PC-9 (cell line): Measurements from ENCODE around the gene DUSP16. TPM values are rescaled to one million over a fixed set of nuclear protein-coding genes. Genes with fewer than 3 reads are reported as not detected.

Experiments used
- BruUV-seq: library from RNA; stranded (reverse); fragments of 400-500 nt; replicated peaks from 2 replicates; lab custom pipeline; 2021; lab: Mats Ljungman, UMichigan
- CTCF ChIA-PET: fragments of 300-600 bp; sonication (Branson Sonifier 250); formaldehyde crosslinking; loops from one replicate; lab custom pipeline; 2022; ENCODE audit warnings: antibody characterized with exemption; lab: Charles Lee
- POLR2A ChIA-PET: fragments of 300-600 bp; sonication (Branson Sonifier 250); formaldehyde crosslinking; loops from one replicate; lab custom pipeline; 2022; ENCODE audit warnings: antibody characterized with exemption; ENCODE audit not compliant: unreplicated experiment; lab: Charles Lee
- DNase-seq, 2 experiments: peaks; one replicate each; pipeline versions ENCODE4 v3.0.0 to v3.0.0-alpha.2; 2015 to 2022; ENCODE audit warnings: mixed read lengths in 1 of 2
- H2AFZ ChIP-seq: fragments of 200-600 bp; sonication (generic); 2 replicates; pipeline ENCODE4 v1.8.1; 2017; ENCODE audit warnings: antibody characterized with exemption
- H3F3A ChIP-seq: fragments of 200-600 bp; sonication (generic); 2 replicates; pipeline ENCODE4 v1.8.1; 2017; ENCODE audit warnings: antibody characterized with exemption, mild to moderate bottlenecking, low read depth; ENCODE audit not compliant: insufficient read depth
- H3K27ac ChIP-seq: fragments of 200-600 bp; sonication (generic); 2 replicates; pipeline ENCODE4 v1.6.1; 2016; ENCODE audit warnings: mixed run types
- H3K27me3 ChIP-seq: fragments of 200-600 bp; sonication (generic); 2 replicates; pipeline ENCODE4 v1.6.1; 2016; ENCODE audit warnings: low read depth, mixed run types; ENCODE audit not compliant: insufficient read depth
- H3K36me3 ChIP-seq: fragments of 200-600 bp; sonication (generic); 2 replicates; pipeline ENCODE4 v1.6.1; 2016; ENCODE audit warnings: low read depth, mixed run types
- H3K4me1 ChIP-seq: fragments of 200-600 bp; sonication (generic); replicated peaks from 2 replicates; pipeline ENCODE4 v1.6.1; 2016; ENCODE audit warnings: mixed run types; ENCODE audit not compliant: insufficient read depth
- H3K4me2 ChIP-seq: fragments of 200-600 bp; sonication (generic); 2 replicates; pipeline ENCODE4 v1.6.1; 2017; ENCODE audit warnings: mixed run types
- H3K4me3 ChIP-seq: fragments of 200-600 bp; sonication (generic); 2 replicates; pipeline ENCODE4 v1.6.1; 2016; ENCODE audit warnings: mixed run types
- H3K79me2 ChIP-seq: fragments of 200-600 bp; sonication (generic); 2 replicates; pipeline ENCODE4 v1.6.1; 2017; ENCODE audit warnings: low read depth, mixed run types
- H3K9me2 ChIP-seq: fragments of 200-600 bp; sonication (generic); 2 replicates; pipeline ENCODE4 v1.8.1; 2017; ENCODE audit warnings: mild to moderate bottlenecking; ENCODE audit not compliant: insufficient read depth
- H3K9me3 ChIP-seq: fragments of 200-600 bp; sonication (generic); 2 replicates; pipeline ENCODE4 v1.8.1; 2016; ENCODE audit warnings: low read depth; ENCODE audit not compliant: insufficient read depth
- H4K20me1 ChIP-seq: fragments of 200-600 bp; sonication (generic); 2 replicates; pipeline ENCODE4 v1.8.1; 2017; ENCODE audit not compliant: insufficient read depth
- EZH2 ChIP-seq: fragments of 200-600 bp; sonication (generic); IDR thresholded peaks from 2 replicates; pipeline ENCODE4 v1.8.0; 2017; ENCODE audit warnings: antibody characterized with exemption, low read depth
- intact Hi-C: fragments of 100-400 bp; cut with micrococcal nuclease; formaldehyde crosslinking; loops from one replicate; pipeline ENCODE4 v1.10.0; 2022; ENCODE audit not compliant: unreplicated experiment
- total RNA-seq: library from RNA; stranded (reverse); gene quantifications from 2 replicates; pipeline ENCODE4 v1.2.3, GENCODE V29; 2021
- TF ChIP-seq, protein P1 (sequence below): fragments of 200-600 bp; sonication (generic); conservative IDR thresholded peaks from 2 replicates; pipeline ENCODE4 v1.6.1; 2017; ENCODE audit warnings: mixed run types, antibody characterized with exemption, mild to moderate bottlenecking, moderate library complexity

The DUSP16 gene
- total RNA-seq, 1 experiment from 2014 or later = 24.8 TPM

DNA sequence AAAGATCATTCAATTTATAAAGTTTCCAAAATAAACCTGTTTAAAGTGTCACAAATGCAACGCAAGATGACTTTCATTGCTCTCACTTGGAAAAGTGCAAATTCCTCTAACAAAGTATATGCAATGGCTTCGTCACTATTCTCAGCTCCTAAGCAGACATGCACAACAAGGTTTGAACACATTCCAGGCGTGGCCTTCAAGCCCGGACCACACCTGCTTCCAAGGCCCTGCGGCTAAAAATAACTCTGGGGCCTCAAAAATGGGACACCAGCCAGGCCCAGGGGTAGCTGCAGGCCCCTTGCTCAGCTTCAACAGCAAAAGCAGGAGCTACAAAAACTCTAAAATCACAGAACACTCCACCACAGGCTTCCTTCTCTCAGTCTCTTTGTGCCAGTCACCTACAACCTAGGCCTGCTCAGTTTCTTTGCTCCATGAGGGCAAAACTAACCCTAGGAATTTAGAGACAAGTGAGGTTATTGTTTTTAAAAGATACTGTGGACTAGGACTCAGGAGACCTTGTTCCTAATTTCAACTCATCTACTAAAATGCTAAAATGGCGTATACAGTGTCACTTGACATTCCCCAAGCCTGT is 29.3 kb downstream of the DUSP16 start:
- no peaks in the 10 kb centered on the region for H3K9me2 ChIP-seq
- 0 out of 2 replicates have a peak, but pooled peaks cover 3% of the 10 kb centered on the region for H4K20me1 ChIP-seq
- ChIA-PET CTCF (interaction anchor here (0.5 to 0.7 kb wide), 9 partner anchors 10 to 931 kb away, joined by 3 to 7 read pairs (median 4); partner anchors contain the start of gene GPR19), POLR2A (interaction anchor here (0.5 to 0.7 kb wide), 2 partner anchors 78 to 1793 kb away, joined by 3 to 7 read pairs; partner anchors contain the start of gene CREBL2)
- no peaks in the 10 kb centered on the region for H3K9me3 ChIP-seq
- intact Hi-C loops = no loop called here
- H3K79me2 ChIP-seq = no peaks in the 10 kb centered on the region
- no peaks in the 10 kb centered on the region for H3K27me3 ChIP-seq
- no peak overlapping the region for H3K4me3 ChIP-seq
- H3F3A ChIP-seq = no peaks in the 10 kb centered on the region
- H3K27ac ChIP-seq = peak overlapping the region; percentile 41; the same call in 1 of the 2 replicates
- H3K36me3 ChIP-seq = no peaks in the 10 kb centered on the region
- peak overlapping the region; percentile 27 for H3K4me2 ChIP-seq
- BruUV-seq = no TSS peak
- TF ChIP-seq EZH2 = no peak
- TF ChIP-seq, protein P1, sequence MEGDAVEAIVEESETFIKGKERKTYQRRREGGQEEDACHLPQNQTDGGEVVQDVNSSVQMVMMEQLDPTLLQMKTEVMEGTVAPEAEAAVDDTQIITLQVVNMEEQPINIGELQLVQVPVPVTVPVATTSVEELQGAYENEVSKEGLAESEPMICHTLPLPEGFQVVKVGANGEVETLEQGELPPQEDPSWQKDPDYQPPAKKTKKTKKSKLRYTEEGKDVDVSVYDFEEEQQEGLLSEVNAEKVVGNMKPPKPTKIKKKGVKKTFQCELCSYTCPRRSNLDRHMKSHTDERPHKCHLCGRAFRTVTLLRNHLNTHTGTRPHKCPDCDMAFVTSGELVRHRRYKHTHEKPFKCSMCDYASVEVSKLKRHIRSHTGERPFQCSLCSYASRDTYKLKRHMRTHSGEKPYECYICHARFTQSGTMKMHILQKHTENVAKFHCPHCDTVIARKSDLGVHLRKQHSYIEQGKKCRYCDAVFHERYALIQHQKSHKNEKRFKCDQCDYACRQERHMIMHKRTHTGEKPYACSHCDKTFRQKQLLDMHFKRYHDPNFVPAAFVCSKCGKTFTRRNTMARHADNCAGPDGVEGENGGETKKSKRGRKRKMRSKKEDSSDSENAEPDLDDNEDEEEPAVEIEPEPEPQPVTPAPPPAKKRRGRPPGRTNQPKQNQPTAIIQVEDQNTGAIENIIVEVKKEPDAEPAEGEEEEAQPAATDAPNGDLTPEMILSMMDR = no peak
- peaks cover 11% of the 10 kb centered on the region for H3K4me1 ChIP-seq
- no peak overlapping the region for H2AFZ ChIP-seq
- DNase-seq = peak; percentile 60 to 83

DNA sequence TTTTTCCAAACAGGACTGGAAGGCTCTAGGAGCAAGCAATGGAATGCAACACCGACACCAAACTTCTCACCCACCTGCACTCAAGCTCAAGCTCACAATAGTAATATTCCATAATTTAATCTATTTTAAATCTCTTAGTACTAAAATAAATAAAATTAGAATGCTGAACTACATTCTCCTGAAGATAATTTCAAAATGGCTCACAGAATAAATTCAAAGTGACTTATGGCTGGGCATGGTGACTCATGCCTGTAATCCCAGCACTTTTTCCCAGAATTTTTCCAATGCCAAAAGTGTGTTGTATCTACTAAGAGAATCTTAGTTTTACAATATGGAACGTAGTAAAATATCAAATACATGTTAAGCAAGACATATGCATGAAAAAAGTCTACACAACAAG is 31.5 kb downstream of the DUSP16 start:
- H3K9me2 ChIP-seq = no peaks in the 10 kb centered on the region
- H3K4me3 ChIP-seq = no peak overlapping the region
- H3K27me3 ChIP-seq = no peaks in the 10 kb centered on the region
- no peaks in the 10 kb centered on the region for H3F3A ChIP-seq
- ChIA-PET POLR2A (interaction anchor here (0.6 kb wide), 1 partner anchor 17 kb away, joined by 3 read pairs; no protein-coding TSS in a partner anchor), CTCF (no interaction called here)
- no peaks in the 10 kb centered on the region for H3K79me2 ChIP-seq
- H4K20me1 ChIP-seq = 0 out of 2 replicates have a peak, but pooled peaks cover 6% of the 10 kb centered on the region
- H3K36me3 ChIP-seq = no peaks in the 10 kb centered on the region
- no peak for DNase-seq
- no peaks in the 10 kb centered on the region for H3K9me3 ChIP-seq
- BruUV-seq = no TSS peak
- H3K27ac ChIP-seq = no peak overlapping the region
- H3K4me2 ChIP-seq = no peak overlapping the region
- intact Hi-C loops = no loop called here
- TF ChIP-seq, protein P1 = no peak
- no peak for TF ChIP-seq EZH2
- H3K4me1 ChIP-seq = peaks cover 11% of the 10 kb centered on the region
- no peak overlapping the region for H2AFZ ChIP-seq

DNA sequence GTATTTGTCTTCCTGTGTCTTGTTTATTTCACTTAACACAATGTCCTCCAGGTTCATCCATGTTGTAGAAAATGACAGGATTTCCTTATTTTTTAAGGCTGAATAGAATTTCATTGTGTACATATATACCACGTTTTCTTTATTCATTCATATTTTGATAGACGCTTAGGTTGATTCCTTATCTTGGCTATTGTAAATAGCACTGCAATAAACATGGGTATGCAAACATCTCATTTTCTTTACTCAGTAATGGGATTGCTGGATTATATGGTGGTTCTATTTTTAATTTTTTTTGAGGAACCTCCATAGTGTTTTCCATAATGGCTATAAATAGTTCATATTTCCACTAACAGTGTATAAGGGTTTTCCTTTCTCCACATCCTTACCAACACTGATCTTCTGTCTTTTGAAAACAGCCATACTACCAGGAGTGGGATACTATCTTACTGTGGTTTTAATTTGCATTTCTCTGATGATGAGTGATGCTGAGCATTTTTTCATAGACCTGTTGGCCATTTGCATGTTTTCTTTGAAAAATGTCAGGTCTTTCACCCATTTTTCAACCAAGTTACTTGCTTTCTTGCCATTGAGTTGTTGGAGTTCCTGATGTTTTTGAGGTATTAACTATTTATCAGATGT is 32.8 kb downstream of the DUSP16 start:
- DNase-seq = no peak
- ChIA-PET POLR2A (interaction anchor here (0.7 kb wide), 1 partner anchor 1393 kb away, joined by 4 read pairs; no protein-coding TSS in a partner anchor), CTCF (interaction anchor here (0.6 kb wide), 1 partner anchor 802 kb away, joined by 3 read pairs; no protein-coding TSS in a partner anchor)
- Histone ChIP-seq H3K9me3 (no peaks in the 10 kb centered on the region), H3K79me2 (no peaks in the 10 kb centered on the region), H3K4me3 (no peak overlapping the region), H4K20me1 (0 out of 2 replicates have a peak, but pooled peaks cover 6% of the 10 kb centered on the region), H3K4me1 (peaks cover 11% of the 10 kb centered on the region), H3K27ac (no peak overlapping the region), H3K4me2 (no peak overlapping the region), H2AFZ (no peak overlapping the region), H3K36me3 (no peaks in the 10 kb centered on the region), H3K9me2 (no peaks in the 10 kb centered on the region), H3F3A (no peaks in the 10 kb centered on the region), H3K27me3 (no peaks in the 10 kb centered on the region)
- intact Hi-C loops = no loop called here
- TF ChIP-seq, protein P1 = no peak
- TF ChIP-seq EZH2 = no peak
- no TSS peak for BruUV-seq
